ENCODE data around the gene GP5.

The GP5 gene

GRCh38 chr3:194401346-194401745 is 2.3 kb upstream of the GP5 start:
- no peak for DNase-seq (ENCODE audit: low read depth in 1 of 2, low spot score in 1 of 2)
- H3K27me3 ChIP-seq (ENCODE audit: insufficient read depth, poor library complexity, severe bottlenecking): peaks cover 22% of the 10 kb centered on the region
- no peak overlapping the region for H3K27ac ChIP-seq (replicated peaks)
- no peak for TF ChIP-seq SPI1 (IDR thresholded peaks at IDR 0.05; ENCODE audit: borderline replicate concordance, low read depth)
- TF ChIP-seq POLR2AphosphoS5 (IDR thresholded peaks at IDR 0.05; ENCODE audit: low read depth): no peak
- H3K4me3 ChIP-seq (replicated peaks; ENCODE audit: insufficient read depth, low read length): no peak overlapping the region

GRCh38 chr3:194399874-194400411 is 877 bp upstream of the GP5 start:
- TF ChIP-seq REST (IDR thresholded peaks at IDR 0.05; ENCODE audit: insufficient replicate concordance, low read depth): no peak
- TF ChIP-seq GABPA (IDR thresholded peaks at IDR 0.05; ENCODE audit: low read depth): no peak
- TF ChIP-seq SPI1 (IDR thresholded peaks at IDR 0.05; ENCODE audit: borderline replicate concordance, low read depth): peak; percentile 84
- TF ChIP-seq CTCF (IDR thresholded peaks at IDR 0.05; ENCODE audit: insufficient read depth, low read length): no peak
- no peak overlapping the region for H3K4me3 ChIP-seq (replicated peaks; ENCODE audit: insufficient read depth, low read length)
- H3K27me3 ChIP-seq (ENCODE audit: insufficient read depth, poor library complexity, severe bottlenecking): peaks cover 28% of the 10 kb centered on the region
- DNase-seq (ENCODE audit: low read depth in 1 of 2, low spot score in 1 of 2): peak in 1 of 2 experiments; percentile 22
- H3K27ac ChIP-seq (replicated peaks): no peak overlapping the region

- no peak for DNase-seq (ENCODE audit: low read depth in 1 of 2, low spot score in 1 of 2)
- TF ChIP-seq GABPA (IDR thresholded peaks at IDR 0.05; ENCODE audit: low read depth) (no peak), CTCF (IDR thresholded peaks at IDR 0.05; ENCODE audit: insufficient read depth, low read length) (no peak), SPI1 (IDR thresholded peaks at IDR 0.05; ENCODE audit: borderline replicate concordance, low read depth) (no peak), REST (IDR thresholded peaks at IDR 0.05; ENCODE audit: insufficient replicate concordance, low read depth) (no peak), POLR2AphosphoS5 (IDR thresholded peaks at IDR 0.05; ENCODE audit: low read depth) (no peak)
- H3K27me3 ChIP-seq (ENCODE audit: insufficient read depth, poor library complexity, severe bottlenecking): peaks cover 30% of the 10 kb centered on the region
- H3K27ac ChIP-seq (replicated peaks): no peak overlapping the region
- H3K4me3 ChIP-seq (replicated peaks; ENCODE audit: insufficient read depth, low read length): no peak overlapping the region
Observed at GRCh38 chr3:194397757-194398312, 1.2 kb downstream of the GP5 start.

- peak; percentile 22 to 57 for DNase-seq (ENCODE audit: low read depth in 1 of 2, low spot score in 1 of 2)
- no peak for TF ChIP-seq REST (IDR thresholded peaks at IDR 0.05; ENCODE audit: insufficient replicate concordance, low read depth)
- TF ChIP-seq POLR2AphosphoS5 (IDR thresholded peaks at IDR 0.05; ENCODE audit: low read depth): peak; percentile 98
- peak; percentile 57; the same call in 1 of the 2 replicates for TF ChIP-seq GABPA (IDR thresholded peaks at IDR 0.05; ENCODE audit: low read depth)
- H3K27ac ChIP-seq (replicated peaks): no peak overlapping the region
- peak overlapping the region; percentile 18 for H3K4me3 ChIP-seq (replicated peaks; ENCODE audit: insufficient read depth, low read length)
- peaks cover 30% of the 10 kb centered on the region for H3K27me3 ChIP-seq (ENCODE audit: insufficient read depth, poor library complexity, severe bottlenecking)
Observed at GRCh38 chr3:194396859-194397756, 2.0 kb downstream of the GP5 start.

All from HL-60 (cell line).